ENCODE data around the gene EPHA3. TPM values are rescaled to one million over a fixed set of nuclear protein-coding genes. Genes with fewer than 3 reads are reported as not detected.

Gene EPHA3
- total and polyA plus RNA-seq, 2 donors (not counting 1 experiment from before 2014, with no cell fraction given) = 0.01 TPM; not detected in 1

GRCh38 chr3:89363171-89363570 is 255.8 kb downstream of the EPHA3 start:
- Histone ChIP-seq H3K27ac (ENCODE audit: low read length in 2 of 2) (no peak overlapping the region), H3K4me2 (replicated peaks; ENCODE audit: low read depth, low read length, poor library complexity, severe bottlenecking) (no peak overlapping the region), H3K9ac (ENCODE audit: low read length) (no peak overlapping the region), H3K9me3 (ENCODE audit: control extremely low read depth in 1 of 3, control insufficient read depth in 2 of 3, insufficient read depth in 1 of 3, low read length in 2 of 3) (no peaks in the 10 kb centered on the region), H3K79me2 (ENCODE audit: control insufficient read depth, insufficient read depth, low read length) (no peaks in the 10 kb centered on the region), H2AFZ (ENCODE audit: insufficient read depth, low read depth, low read length, poor library complexity, severe bottlenecking) (no peak overlapping the region), H3K4me3 (ENCODE audit: control extremely low read depth in 1 of 5, extremely low read depth in 1 of 5, insufficient read depth in 1 of 5, low read depth in 2 of 5, low read length in 4 of 5) (no peak overlapping the region), H3K36me3 (replicated peaks in 1 of 2; ENCODE audit: control extremely low read depth in 1 of 2, control insufficient read depth in 1 of 2, extremely low read depth in 1 of 2, insufficient read depth in 2 of 2, low read length in 1 of 2) (no peaks in the 10 kb centered on the region), H3K4me1 (ENCODE audit: control insufficient read depth in 2 of 2, insufficient read depth in 2 of 2, low read length in 2 of 2) (no peaks in the 10 kb centered on the region), H3K27me3 (replicated peaks in 1 of 4; ENCODE audit: control extremely low read depth in 1 of 4, control insufficient read depth in 3 of 4, insufficient read depth in 4 of 4, low read length in 3 of 4) (no peaks in the 10 kb centered on the region), H4K20me1 (ENCODE audit: control insufficient read depth, insufficient read depth, low read length, poor library complexity, severe bottlenecking) (no peaks in the 10 kb centered on the region)
- CTCF ChIA-PET = no interaction called here
- TF ChIP-seq EZH2 (IDR thresholded peaks at IDR 0.05; ENCODE audit: borderline replicate concordance, insufficient read depth, low read depth, low read length, poor library complexity, severe bottlenecking) (no peak), CTCF (IDR thresholded peaks at IDR 0.05) (no peak)
- ATAC-seq (ENCODE audit: low read depth) (no peak), DNase-seq (no peak)
- 83% methylated on average over 1 of the region's 3 CpGs for WGBS (ENCODE audit: insufficient coverage)
- no peak overlapping the region for H3K27ac Mint-ChIP-seq
- intact Hi-C loops (cut with micrococcal nuclease) = no loop called here
- H3K9me3 Mint-ChIP-seq (ENCODE audit: insufficient read depth) = no peaks in the 10 kb centered on the region
- no peaks in the 10 kb centered on the region for H3K27me3 Mint-ChIP-seq
- POLR2A ChIA-PET = no interaction called here
- no peak overlapping the region for H3K4me3 Mint-ChIP-seq
- H3K4me1 Mint-ChIP-seq = no peaks in the 10 kb centered on the region

DNA sequence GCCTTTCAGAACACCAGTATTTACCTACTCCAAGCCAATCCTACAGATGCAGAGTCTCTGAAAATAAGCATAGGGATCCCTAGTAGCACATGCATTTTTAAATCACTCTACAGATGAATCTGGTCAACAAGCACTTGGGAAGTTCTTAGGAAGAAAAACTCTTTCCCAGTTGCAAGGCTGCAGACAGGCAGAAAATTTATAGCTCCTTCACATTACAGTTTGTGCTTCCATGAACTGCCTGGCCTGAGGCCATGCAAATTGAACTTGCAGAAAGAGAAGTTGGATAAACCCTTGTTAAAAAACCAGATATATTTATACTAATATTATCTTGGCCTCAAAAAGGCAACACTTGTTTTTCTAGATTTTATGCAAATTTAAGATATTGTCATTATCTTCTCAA is 256.9 kb downstream of the EPHA3 start:
- Histone ChIP-seq H3K4me2 (replicated peaks; ENCODE audit: low read depth, low read length, poor library complexity, severe bottlenecking) (no peak overlapping the region), H3K27ac (ENCODE audit: low read length in 2 of 2) (no peak overlapping the region), H3K9ac (ENCODE audit: low read length) (no peak overlapping the region), H3K4me3 (ENCODE audit: control extremely low read depth in 1 of 5, extremely low read depth in 1 of 5, insufficient read depth in 1 of 5, low read depth in 2 of 5, low read length in 4 of 5) (no peak overlapping the region), H3K27me3 (replicated peaks in 1 of 4; ENCODE audit: control extremely low read depth in 1 of 4, control insufficient read depth in 3 of 4, insufficient read depth in 4 of 4, low read length in 3 of 4) (no peaks in the 10 kb centered on the region), H2AFZ (ENCODE audit: insufficient read depth, low read depth, low read length, poor library complexity, severe bottlenecking) (no peak overlapping the region), H3K9me3 (ENCODE audit: control extremely low read depth in 1 of 3, control insufficient read depth in 2 of 3, insufficient read depth in 1 of 3, low read length in 2 of 3) (no peaks in the 10 kb centered on the region), H4K20me1 (ENCODE audit: control insufficient read depth, insufficient read depth, low read length, poor library complexity, severe bottlenecking) (no peaks in the 10 kb centered on the region), H3K4me1 (ENCODE audit: control insufficient read depth in 2 of 2, insufficient read depth in 2 of 2, low read length in 2 of 2) (no peaks in the 10 kb centered on the region), H3K36me3 (replicated peaks in 1 of 2; ENCODE audit: control extremely low read depth in 1 of 2, control insufficient read depth in 1 of 2, extremely low read depth in 1 of 2, insufficient read depth in 2 of 2, low read length in 1 of 2) (no peaks in the 10 kb centered on the region), H3K79me2 (ENCODE audit: control insufficient read depth, insufficient read depth, low read length) (no peaks in the 10 kb centered on the region)
- intact Hi-C loops (cut with micrococcal nuclease) = no loop called here
- DNase-seq (no peak), ATAC-seq (ENCODE audit: low read depth) (no peak)
- no peak overlapping the region for H3K27ac Mint-ChIP-seq
- ChIA-PET CTCF (no interaction called here), POLR2A (no interaction called here)
- no peak overlapping the region for H3K4me3 Mint-ChIP-seq
- H3K4me1 Mint-ChIP-seq = no peaks in the 10 kb centered on the region
- H3K27me3 Mint-ChIP-seq = no peaks in the 10 kb centered on the region
- no peak for TF ChIP-seq CTCF (IDR thresholded peaks at IDR 0.05)
- no peak for TF ChIP-seq EZH2 (IDR thresholded peaks at IDR 0.05; ENCODE audit: borderline replicate concordance, insufficient read depth, low read depth, low read length, poor library complexity, severe bottlenecking)
- peaks cover 5% of the 10 kb centered on the region for H3K9me3 Mint-ChIP-seq (ENCODE audit: insufficient read depth)

All from B cell (primary cell).